Measurements from ENCODE around the gene HNF1B. TPM values are rescaled to one million over a fixed set of nuclear protein-coding genes. Genes with fewer than 3 reads are reported as not detected.
"Not testable (repeated sequence)": the region's sequence is repeated elsewhere in the genome, so short reads cannot be mapped to it uniquely, and the experiment has no call there.

Gene HNF1B
- polyA plus RNA-seq, 3 donors: 128 to 140 (median 136) TPM

DNA sequence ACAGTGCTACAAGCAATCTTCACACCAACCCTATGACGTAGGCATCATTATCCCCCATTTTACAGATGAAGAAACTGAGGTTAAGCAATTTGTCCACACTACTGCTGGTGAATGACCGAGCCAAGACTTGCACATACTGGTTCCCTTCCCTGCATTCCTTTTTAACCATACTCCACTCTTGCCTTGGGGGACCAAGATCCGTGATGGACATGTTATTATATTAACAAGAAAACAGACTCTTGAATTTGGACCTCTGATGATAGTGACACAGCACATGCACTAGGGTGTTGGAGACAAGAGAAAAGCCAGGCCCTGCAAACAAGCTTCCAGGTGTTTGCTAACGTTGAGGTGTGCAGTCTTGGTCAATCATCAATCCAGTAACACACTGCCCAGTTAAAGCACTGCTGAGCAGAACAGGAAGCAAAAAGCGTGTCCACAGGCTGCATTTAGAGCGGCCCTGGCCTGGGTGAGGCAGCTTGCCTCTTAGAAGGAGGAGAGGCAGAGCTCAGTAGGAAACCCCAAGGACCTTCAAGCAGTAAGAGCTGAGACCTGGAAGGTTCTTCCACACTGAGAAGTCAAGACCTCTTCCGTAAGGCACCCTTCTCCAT lies 36.7 kb downstream of the HNF1B start:
- DNase-seq: peak; percentile 33

GRCh38 chr17:37706446-37706845 lies 38.4 kb downstream of the HNF1B start:
- no peak for DNase-seq

DNA sequence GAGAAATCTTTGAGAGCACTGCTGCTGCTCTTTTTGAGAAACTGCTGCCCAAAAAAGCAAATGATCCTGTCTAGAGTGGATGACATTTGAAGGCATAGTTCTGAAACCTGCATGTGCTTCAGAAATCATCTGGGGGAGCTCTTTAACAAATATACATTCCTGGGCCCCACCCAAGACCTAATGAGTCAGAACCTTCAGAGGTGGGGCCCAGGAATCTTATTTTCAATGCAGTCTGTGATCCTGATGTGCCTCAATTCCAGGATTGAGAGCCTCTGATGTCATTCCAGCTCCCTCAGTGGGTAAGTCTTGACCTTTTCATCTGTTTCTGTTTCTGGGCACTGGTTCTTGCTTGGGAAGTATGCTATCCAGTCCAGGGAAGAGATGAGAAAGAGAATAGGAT lies 42.3 kb downstream of the HNF1B start:
- DNase-seq: no peak

GRCh38 chr17:37701496-37701898 lies 43.4 kb downstream of the HNF1B start:
- DNase-seq: no peak

DNA sequence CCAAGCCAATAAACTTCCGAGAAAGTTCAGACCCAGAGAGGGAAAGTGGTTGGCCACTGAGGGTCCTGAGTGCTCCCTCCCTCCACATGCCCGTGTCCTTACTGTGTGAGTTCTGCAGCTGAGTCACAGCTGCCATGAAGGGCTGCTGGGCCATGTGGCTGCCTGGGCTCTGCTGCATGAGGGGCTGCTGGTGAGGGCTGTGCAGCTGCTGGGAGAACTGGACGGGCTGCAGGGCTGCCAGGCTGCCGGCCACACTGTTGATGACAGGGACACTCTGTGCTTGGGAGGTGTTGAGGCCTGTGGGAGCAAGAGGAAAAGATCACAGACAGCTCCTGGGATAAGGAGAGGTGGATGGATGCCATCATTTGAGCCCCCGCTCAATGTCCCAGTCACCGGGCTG lies 44.0 kb downstream of the HNF1B start:
- DNase-seq: no peak

- DNase-seq: no peak
Measured at GRCh38 chr17:37699285-37699973, 45.4 kb downstream of the HNF1B start.

DNA sequence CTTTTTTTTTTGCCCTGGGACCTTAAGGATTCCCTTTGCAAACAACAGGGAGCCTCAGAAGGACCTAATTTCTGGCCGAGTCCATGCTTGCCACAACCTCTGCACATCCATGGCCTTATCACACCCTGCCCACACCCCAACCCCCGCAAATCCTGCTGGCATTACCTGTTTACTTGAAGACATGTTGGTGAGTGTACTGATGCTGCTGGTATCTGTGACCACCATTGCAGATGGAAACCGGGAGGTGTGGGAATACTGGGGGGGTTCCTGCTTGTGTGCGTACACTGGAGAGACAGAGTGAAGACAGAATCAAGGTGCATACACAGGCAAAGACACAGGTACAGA lies 46.0 kb downstream of the HNF1B start:
- no peak for DNase-seq

DNA sequence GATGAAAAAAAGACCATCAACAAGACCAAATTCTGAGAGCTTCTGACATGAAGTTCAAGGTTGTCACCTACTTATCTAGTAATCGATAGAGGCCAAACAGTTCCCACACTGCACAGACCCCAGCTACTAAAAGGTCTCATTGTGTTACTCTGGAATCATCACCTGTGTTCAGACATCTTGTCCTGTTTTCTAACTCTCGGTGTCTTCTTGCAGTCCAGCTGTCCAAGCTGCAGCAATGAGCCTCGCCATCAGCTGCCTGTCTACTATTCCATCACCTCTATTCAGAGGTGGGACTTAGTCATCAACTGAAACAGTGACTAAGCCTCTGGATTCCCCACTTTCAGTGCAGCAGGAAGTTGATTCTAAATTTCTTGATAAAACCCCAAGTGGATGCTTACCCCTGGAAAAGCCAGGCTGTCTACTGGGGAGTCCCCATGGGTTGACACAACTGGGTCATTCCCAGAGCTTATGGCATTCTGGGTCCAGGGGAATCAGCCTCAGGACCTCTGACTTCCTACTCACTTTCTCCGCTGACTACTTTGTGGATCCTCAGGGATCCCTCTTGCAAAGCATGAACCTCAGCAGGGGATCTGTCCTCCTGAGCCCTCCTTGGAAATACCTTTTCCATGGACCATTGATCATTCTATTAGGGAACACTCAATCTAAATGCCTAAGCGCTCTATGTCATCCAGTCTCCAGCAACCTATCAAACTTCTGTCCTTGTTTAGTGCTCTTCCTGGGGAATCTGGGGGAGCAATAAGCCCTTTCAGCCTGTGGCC lies 46.5 kb downstream of the HNF1B start:
- no peak for DNase-seq

DNA sequence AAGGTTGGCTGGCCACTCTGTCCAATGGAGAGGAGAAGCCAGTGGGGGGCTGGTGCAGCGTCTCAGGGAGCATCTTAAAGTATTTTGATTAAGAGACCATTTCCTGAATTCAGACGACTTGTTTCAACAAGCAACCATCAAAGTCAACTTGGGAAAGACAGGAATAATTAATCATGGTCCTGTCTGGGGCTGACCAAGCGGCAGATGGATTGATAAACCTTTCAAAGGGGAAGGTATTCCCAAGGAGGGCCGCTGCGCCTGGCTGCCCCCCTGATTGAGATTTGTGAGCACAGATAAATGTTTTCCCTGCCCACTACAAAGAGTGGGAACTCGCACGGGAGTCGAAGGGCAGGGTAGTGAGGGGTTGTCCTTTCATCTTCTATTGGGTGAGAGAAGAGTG lies 47.5 kb downstream of the HNF1B start:
- no peak for DNase-seq

GRCh38 chr17:37696366-37696765 lies 48.5 kb downstream of the HNF1B start:
- no peak for DNase-seq

DNA sequence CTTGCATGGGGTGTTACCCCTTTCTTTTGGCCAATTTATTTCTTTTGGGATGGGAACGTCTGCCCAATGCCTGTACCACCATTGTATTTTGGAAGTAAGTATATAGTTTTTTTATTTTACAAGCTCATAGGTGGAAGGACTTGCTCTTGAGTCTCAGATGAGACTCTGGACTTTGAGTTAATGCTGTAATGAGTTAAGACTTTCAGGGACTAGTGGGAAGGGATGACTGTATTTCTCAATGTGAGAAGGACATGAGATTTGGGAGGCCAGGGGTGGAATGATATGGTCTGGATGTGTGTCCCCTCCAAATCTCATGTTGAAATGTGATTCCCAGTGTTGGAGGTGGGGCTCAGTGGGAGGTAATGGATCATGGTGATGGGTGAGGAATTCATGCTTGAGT lies 49.1 kb downstream of the HNF1B start:
- no peak for DNase-seq

DNA sequence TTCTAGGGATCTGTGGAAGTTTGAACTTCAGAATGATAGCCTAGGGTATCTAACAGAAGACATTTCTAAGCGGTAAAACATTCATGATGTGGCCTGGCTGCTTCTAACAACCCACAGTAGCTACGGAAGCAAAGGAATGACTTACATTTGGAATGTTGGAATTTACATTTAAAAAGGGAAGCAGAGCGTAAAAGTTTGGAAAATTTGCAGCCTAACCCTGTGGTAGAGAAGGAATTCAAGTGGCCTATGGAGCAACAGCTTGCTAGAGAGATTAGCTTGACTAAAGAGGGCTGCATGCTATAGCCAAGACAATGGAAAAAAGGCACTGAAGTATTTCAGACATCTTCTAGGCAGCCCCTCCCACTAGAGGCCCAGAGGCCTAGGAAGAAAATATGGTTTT lies 50.1 kb downstream of the HNF1B start:
- no peak for DNase-seq

DNA sequence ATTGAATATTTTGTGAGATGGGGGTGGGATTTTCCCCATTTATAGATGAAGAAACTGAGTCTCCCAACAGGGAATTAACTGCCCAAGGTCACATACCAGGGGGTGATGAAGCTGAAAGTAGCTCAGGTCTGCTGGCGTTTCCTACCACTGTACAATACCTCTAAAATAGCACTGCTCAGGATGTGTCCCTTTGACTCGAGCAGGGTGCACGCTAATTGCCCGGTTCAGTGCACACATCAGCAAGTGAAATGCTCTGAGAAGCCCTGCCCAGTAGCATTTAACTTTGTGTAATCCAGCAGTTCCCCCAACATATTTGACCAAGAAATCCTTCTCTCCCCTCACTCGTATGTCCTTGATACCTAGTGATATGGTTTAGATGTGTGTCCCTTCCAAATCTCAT lies 51.5 kb downstream of the HNF1B start:
- no peak for DNase-seq

- no peak for DNase-seq
Measured at GRCh38 chr17:37691807-37692206, 53.1 kb downstream of the HNF1B start.

DNA sequence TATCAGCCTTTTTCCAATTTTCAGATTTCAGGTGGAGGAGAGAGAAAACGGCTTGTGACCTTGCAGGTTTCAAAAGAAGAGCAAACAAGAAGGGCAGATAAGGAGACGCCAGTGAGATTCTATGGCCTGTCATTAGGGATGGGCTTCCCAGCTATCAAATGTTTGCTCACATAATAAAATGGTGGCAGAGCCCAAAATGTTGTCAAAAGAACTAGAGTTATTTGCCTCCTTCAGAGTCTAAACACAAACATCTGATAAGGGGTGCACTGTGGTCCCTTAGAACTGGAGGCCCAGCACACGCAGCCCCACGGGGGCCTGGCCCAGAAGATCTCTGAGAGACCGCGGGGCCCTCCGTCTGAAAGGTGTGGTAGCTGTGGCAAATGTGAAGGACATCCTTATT lies 55.5 kb downstream of the HNF1B start:
- DNase-seq: no peak

DNA sequence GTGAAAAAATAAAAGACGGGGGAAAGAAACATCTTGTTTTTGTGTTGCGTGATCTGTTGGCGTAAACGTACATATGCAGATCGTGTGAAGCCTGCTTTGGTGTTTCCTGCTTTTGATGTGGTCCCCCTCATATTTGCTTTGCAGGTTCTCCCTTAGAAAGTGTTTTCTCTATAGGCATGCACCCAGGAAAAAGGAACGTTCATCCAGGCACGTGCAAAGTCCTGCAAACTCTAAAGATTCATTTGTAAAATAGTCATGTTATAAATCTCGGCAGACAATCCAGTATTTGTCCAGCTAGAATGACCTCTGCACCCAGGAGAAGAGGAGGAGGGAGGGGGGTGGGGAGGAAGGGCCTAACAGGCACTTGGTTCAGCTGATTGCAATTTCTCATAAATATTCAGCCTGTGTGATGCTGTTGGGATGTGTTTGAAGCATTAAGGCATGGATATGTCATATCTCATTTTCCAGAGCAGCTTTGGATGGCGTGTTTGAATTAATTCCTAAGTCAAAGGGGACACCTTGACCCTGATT lies 61.3 kb downstream of the HNF1B start:
- DNase-seq: no peak

DNA sequence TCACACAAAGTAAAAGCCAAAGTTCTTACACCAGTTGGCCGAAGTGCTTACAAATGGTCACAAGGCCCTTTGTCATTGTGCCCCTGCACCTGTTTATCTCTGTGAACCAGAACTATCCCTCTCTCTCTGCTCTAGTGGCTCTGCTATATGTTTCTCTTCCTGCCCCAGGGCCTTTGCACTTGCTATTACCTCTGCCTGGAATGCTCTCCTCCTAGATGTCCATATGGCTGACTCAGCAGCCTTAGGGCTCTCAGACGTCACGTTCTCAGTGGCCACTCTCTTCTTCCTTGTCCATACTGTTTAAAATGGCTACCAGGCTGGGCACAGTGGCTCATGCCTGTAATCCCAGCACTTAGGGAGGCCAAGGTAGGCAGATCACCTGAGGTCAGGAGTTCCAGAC lies 62.9 kb downstream of the HNF1B start:
- DNase-seq: no peak

DNA sequence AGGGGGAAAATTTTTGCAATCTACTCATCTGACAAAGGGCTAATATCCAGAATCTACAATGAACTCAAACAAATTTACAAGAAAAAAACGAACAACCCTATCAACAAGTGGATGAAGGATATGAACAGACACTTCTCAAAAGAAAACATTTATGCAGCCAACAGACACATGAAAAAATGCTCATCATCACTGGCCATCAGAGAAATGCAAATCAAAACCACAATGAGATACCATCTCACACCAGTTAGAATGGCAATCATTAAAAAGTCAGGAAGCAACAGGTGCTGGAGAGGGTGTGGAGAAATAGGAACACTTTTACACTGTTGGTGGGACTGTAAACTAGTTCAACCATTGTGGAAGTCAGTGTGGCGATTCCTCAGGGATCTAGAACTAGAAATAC lies 64.9 kb downstream of the HNF1B start:
- DNase-seq: not testable (repeated sequence)

- DNase-seq: no peak
Measured at GRCh38 chr17:37678036-37678435, 66.8 kb downstream of the HNF1B start.

GRCh38 chr17:37677021-37677420 lies 67.8 kb downstream of the HNF1B start:
- no peak for DNase-seq

DNA sequence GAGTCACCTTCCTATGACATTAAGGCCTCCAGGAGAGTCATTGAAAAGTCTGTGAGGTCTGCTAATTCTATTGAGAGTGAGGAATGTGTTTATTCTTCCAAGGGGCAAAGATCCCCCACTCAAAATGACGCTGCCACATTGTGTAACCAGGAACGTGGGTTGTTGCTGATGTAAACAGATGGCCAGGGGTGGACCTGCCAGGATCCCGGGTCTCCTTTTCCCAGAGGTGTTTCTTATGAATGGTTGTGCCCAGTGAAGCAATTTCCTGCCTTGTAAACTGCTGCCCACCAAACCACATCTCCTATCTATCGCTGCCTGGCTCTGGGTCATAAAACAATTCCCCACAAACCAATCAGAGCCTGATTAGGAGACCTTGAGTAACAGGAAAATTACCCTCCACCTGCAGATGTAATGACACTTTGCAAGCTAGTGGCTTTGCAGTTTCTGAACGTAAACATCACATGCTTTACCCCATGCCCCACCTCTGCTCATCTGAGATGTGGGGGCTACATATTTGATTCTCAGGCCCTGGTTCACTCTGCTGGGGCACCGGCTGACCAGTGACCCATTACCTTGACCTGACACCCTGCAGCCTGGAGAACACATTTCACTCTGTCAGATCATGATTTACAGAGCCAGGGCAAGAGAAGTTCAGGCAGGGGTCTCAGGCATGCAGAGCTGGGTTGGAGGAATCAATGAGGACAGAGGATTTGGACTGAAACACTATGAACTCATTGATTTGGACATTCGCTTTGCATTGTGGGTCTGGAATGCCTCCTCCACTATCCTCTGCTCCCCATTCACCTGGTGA lies 68.5 kb downstream of the HNF1B start:
- peak; percentile 80 for DNase-seq

DNA sequence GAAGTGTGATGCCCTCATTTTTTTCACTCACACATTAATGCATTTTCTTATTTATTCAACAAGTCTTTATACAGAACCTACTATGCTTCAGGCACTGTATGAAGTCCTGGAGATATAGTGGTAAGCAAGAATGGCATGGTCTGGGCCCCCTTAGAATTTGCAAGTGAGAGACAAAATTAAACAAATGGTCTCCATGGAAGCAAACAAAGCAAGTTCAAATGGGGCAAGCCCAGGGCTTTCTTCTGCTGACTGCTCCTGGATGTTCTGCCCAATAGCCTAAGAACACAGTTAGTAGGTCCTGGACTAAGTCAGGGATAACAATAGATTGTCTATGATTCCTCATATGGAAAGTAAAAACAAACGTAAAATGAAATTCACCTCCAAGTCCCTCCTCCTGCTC lies 70.3 kb downstream of the HNF1B start:
- no peak for DNase-seq
